IPS DF 4.7 (cell line): Measurements from ENCODE around the gene DDC.

Source experiments
- DNase-seq: peaks from one replicate; pipeline ENCODE4 v3.0.0-alpha.2; 2013; ENCODE audit warnings: low spot score; ENCODE audit errors: extremely low read depth

The DDC gene

GRCh38 chr7:50418086-50418515 lies 147.1 kb downstream of the DDC start:
- peak; percentile 83 for DNase-seq

GRCh38 chr7:50416527-50417182 lies 148.6 kb downstream of the DDC start:
- no peak for DNase-seq

DNA sequence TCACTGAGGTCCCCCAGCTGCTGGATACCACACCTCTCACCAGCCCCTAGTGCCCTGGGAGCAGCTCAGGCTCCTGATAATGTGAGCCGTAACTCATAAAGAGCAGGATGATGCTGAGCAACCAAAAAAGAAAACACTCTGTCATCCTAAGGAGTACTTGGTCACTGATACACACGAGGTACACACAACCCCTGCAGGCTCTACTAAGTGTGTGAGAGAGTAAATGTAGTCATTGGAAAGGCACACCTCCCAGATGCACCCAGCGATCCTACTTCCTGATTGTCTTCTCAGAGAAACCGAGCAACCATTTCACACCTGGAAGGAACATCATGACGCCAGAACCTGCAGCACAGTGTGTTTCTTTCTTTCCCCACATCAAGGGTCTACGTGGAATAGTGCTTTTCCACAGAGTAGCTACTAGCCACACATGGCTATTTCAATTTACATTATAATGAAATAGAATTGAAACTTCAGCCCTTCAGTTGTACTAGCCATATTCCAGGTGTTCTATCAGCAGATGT lies 149.3 kb downstream of the DDC start:
- no peak for DNase-seq

DNA sequence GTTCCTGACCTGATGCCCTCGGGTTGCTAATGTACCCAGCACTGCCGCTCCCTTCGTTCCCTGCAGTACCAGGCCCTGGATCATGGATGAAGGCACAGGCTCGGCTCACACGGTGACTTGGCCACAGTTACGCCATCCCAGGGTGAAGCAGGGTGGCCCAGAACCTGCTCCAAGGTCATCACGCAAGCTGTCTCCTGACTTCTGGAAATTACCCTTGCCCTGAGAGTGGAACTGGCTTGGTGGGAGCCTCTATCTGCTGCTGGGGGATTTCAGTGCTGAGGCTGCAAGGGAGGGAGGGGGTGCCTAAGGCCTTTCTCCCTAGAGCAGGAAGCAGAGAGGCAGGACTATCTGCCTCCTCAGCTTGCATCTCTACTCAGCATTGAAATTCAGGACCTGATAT lies 151.6 kb downstream of the DDC start:
- DNase-seq: no peak

- no peak for DNase-seq
Measured at GRCh38 chr7:50412973-50413372, 152.2 kb downstream of the DDC start.

GRCh38 chr7:50411332-50411731 lies 153.9 kb downstream of the DDC start:
- DNase-seq: no peak

DNA sequence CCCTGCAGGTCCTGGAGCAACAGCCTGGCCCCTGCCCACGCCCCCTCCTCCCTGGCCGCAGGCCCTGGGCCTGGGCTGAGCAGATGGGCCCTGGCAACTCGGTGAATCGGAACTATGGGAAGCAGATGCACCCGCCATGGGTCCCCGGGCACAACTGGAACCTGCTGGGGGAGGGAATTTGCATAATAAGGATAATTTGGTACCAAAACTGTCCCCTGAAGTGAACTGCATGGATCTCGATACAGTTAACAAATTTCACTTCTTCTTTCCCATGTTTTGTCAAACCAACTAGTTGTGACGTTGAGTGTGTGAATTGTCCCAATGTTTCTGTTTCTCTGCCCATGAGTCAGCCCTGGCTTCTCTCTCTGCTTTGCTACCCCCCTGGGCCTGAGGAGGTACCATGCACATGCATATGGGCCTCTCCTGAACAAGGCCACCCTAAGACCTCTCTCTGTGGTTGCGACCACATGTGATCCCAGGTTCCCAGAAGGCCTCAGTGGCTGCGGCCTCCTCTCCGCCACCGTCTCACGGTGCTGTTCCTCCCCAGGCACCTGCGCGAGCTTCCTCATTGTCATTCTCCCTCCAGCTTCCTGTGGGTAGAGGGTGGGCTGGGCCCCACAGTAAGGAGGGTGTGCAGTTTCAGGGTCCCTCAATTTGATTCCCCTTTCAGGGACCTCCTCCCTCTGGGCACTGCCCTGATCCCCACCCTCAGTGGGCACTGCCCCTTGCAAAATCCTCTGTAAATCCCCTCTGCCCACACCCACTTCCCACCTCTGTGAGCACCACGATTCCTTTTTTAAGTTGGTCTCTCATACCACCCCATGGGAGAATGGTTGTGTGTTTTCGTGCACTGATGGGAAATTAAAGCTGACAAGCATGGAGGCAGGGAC lies 155.1 kb downstream of the DDC start:
- no peak for DNase-seq
